GM12865 (cell line): Measurements from ENCODE around the gene CTXN2.

Experiments
- DNase-seq: peaks from one replicate; pipeline ENCODE4 v3.0.0; 2010; ENCODE audit warnings: low read depth
- H3K4me3 ChIP-seq: 2 replicates; pipeline ENCODE4 v1.5.1; 2011; ENCODE audit warnings: mild to moderate bottlenecking, low read depth, low read length, control low read depth
- TF ChIP-seq, protein P1 (sequence below): IDR thresholded peaks from 2 replicates; pipeline ENCODE4 v1.5.1; 2011; ENCODE audit warnings: low read length, control low read depth, low read depth, inconsistent platforms; ENCODE audit not compliant: insufficient read depth; ENCODE audit errors: missing control alignments

The CTXN2 gene

GRCh38 chr15:48191574-48192225 lies at the start of gene CTXN2:
Gene CTXN2 (plus strand): TSS chr15:48191665. CDS start chr15:48201301, 9,636 bp downstream.
- H3K4me3 ChIP-seq, result no peak within 1 kb of the TSS
- TF ChIP-seq, protein P1, sequence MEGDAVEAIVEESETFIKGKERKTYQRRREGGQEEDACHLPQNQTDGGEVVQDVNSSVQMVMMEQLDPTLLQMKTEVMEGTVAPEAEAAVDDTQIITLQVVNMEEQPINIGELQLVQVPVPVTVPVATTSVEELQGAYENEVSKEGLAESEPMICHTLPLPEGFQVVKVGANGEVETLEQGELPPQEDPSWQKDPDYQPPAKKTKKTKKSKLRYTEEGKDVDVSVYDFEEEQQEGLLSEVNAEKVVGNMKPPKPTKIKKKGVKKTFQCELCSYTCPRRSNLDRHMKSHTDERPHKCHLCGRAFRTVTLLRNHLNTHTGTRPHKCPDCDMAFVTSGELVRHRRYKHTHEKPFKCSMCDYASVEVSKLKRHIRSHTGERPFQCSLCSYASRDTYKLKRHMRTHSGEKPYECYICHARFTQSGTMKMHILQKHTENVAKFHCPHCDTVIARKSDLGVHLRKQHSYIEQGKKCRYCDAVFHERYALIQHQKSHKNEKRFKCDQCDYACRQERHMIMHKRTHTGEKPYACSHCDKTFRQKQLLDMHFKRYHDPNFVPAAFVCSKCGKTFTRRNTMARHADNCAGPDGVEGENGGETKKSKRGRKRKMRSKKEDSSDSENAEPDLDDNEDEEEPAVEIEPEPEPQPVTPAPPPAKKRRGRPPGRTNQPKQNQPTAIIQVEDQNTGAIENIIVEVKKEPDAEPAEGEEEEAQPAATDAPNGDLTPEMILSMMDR, result no peak
- DNase-seq, result no peak

- H3K4me3 ChIP-seq, result no peak overlapping the region
- no peak for DNase-seq
- TF ChIP-seq, protein P1, result no peak
Measured at GRCh38 chr15:48143856-48144255, 47.6 kb upstream of the CTXN2 start.

GRCh38 chr15:48144889-48145288 lies 46.6 kb upstream of the CTXN2 start:
- peak; percentile 52 for DNase-seq
- TF ChIP-seq, protein P1, result no peak
- H3K4me3 ChIP-seq, result peak overlapping the region; percentile 15; the same call in 1 of the 2 replicates

GRCh38 chr15:48145923-48146322 lies 45.5 kb upstream of the CTXN2 start:
- TF ChIP-seq, protein P1, result no peak
- DNase-seq, result no peak
- no peak overlapping the region for H3K4me3 ChIP-seq

- DNase-seq, result peak; percentile 2
- TF ChIP-seq, protein P1, result no peak
- H3K4me3 ChIP-seq, result no peak overlapping the region
Measured at GRCh38 chr15:48147358-48147757, 44.1 kb upstream of the CTXN2 start.

- TF ChIP-seq, protein P1, result no peak
- DNase-seq, result no peak
- no peak overlapping the region for H3K4me3 ChIP-seq
Measured at GRCh38 chr15:48149858-48150257, 41.6 kb upstream of the CTXN2 start.

GRCh38 chr15:48153526-48153925 lies 37.9 kb upstream of the CTXN2 start:
- TF ChIP-seq, protein P1, result no peak
- no peak for DNase-seq
- H3K4me3 ChIP-seq, result no peak overlapping the region
